Measurements from ENCODE around the gene HS3ST3B1.

Gene HS3ST3B1

DNA sequence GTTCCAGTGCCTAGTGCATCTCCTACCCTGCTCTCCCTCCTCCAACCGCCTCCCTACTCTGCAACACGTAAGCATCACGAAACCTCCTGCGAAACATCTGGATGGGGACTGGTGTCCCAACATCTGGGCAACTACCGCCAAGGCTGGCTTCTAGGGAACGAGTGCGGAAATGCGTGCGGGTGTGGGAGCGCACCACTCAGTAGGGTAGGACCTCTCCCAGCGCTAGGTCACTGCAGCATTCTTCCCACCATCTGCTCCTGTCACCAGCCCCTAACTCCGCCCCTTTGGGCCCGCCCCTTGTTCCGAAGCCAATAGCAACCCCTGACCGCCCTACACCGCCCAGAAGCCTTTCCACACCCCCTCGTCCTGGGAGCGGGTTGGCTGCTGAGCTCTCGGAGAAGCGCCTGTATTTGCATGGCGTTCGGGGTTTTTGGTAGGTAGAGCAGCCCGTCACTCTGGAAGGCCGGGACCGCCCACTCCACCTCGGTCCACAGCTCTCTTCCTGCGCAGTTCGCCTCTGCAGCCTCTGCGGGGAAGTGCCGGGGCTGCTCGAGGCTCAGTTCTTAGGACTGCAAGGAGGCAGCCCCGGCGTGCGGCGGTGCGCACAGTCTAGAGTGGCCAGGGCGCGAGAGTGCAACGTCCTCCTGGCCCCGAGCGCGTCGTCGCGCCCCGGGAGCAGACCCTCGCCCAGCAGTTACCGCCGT, at the start of gene HS3ST3B1:
Gene HS3ST3B1, plus strand, starts transcription at position 507 of the 704 bp plus-strand sequence. CDS start 438 bp downstream, outside the sequence.
- in situ Hi-C loops (cut with MboI; ENCODE audit: low sequenced_read_pairs) = loop anchor here (25.0 kb wide), 1 partner anchor 713 kb away; no protein-coding TSS in a partner anchor

DNA sequence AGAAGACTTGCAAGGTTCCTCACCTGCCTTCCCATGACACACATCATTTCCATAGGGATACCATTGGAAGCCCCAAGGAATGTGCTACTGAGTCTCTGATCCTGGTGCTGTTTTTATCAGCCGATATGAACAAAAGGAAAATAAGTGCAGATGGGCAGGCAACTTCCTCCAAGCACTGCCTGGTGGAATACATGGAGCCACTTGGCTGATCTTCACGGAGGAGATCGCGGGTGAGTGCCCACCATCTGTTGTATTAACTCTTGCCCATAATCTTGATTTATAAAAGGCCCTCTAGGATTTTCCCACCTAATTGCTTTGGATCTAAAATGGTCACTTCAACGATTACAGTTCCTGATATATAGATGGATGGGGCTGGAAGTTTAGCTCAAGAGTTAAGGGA, 39.5 kb upstream of the HS3ST3B1 start:
- in situ Hi-C loops (cut with MboI; ENCODE audit: low sequenced_read_pairs) = no loop called here

DNA sequence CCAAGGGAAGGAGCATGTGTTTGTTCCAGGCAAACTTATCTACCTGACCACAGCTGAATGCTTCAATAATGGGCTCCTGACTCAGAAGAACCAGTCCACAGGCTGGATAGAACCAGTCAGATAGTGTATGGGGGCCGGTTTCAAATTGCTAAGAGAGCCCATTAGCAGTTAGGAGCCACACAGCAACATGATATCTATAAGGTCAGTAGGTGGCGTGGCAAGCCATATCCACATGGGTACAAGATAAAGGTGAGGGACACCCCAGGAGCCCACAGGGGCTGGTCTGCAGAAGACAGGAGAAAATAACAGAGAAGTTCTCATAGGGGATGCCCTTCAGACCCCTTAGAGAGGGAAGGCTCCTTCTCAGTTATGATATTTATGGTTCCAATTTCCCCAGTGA, 32.6 kb upstream of the HS3ST3B1 start:
- in situ Hi-C loops (cut with MboI; ENCODE audit: low sequenced_read_pairs) = no loop called here

DNA sequence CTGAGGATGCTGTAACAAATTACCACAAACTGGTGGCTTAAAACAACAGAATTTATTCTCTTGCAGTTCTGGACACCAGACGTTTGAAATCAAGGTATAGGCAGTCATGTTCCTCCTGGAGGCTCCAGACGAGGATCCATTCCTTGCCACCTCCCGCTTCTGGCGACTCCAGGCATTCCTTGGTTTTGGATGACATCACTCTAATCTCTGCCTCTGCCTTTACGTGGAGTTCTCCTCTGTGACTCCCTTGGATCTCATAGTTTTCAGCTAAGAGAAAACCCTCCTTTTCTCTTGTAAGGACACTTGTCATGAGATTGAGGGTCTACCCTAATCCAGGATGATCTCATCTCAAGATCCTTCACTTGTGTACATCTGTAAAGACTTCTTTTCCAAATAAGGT, 31.4 kb upstream of the HS3ST3B1 start:
- in situ Hi-C loops (cut with MboI; ENCODE audit: low sequenced_read_pairs) = no loop called here

DNA sequence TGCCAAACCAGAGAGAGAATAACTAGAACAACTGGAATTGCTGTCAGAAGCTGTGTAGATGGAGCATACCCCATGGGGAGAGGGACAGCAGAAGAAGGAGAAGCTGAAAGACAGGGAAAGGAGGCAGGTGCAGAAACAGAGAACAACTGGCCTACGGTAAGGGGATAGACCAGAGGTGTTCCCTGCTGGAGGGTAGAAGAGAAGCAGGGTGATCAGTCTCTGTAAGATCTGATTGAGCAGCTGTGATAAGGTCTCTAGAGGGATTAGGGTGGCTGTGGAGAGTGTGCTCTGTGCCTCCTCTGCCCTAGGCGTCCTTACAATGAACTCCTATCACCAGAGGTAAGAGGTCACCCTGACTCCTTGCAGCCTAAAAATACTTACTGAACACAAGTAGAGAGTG, 30.4 kb upstream of the HS3ST3B1 start:
- in situ Hi-C loops (cut with MboI; ENCODE audit: low sequenced_read_pairs) = no loop called here

DNA sequence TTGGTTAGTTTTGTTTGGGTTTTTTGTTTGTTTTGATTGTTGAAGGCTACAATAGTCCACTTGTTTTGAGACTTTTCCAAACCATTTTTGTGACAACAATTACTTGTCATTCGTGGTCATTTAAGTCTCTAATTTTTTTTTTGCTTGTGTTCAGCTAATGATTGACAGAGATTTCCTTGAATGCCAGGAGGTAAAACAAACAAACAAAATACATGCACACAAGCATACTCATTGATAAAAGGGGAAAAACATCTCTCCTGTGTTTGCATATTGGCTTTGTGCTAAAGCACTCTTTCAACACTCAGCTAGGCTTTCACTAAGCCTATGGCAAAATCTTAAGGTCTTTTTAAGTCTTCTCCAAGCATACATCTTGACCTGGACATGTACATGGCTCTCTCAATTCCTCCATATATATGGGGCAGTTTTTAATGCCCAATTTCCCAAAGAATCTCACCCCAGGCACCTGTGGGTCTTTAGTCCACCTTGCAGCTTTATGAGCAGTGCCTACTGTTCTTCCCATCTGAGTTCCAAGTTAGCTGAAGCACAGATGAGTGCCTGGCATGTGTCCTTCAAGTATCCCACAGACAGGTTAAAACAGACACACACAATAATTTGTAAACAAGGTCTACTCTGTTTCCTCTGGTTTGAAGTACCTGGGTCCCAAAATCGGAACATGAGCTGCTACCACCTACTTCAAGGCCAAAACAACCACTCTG, 24.2 kb upstream of the HS3ST3B1 start:
- in situ Hi-C loops (cut with MboI; ENCODE audit: low sequenced_read_pairs) = no loop called here

DNA sequence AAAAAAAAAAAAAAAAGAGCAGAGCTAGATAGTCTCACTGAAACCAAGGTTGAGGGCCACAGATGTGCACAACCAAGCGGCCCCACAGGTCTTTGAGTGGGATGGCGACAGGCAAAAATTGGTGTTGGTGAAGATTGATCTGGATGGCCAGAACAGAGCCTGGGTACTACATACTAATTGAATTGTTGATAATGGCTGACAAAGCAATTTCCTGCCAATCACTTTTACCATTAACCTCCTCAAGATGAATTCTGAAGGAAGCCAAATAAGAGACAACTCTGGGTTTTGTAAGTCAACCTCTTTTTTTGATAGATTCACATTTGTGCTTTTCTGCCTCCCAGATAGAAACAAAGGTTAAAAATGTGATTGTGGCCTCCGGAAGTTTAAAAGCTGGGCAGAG, 19.4 kb upstream of the HS3ST3B1 start:
- in situ Hi-C loops (cut with MboI; ENCODE audit: low sequenced_read_pairs) = no loop called here

DNA sequence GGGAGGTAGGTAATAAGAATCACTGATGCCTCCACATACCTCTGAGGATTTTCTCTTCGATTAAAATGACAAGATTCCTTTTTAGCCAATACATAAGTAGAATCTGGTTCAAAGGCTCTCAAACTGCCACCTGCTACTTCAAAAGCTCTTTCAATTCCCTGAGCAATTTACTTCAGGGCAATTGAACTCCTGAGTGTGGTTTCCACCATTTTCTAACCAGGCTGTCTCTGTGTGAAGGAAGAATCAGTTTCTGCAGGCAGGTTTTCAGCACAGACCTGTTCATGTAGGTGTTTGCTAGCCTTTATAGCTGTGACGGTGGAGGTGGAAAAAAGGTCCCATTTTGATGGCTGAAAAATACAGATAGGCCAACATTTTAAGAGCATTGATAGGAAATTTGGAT, 18.2 kb upstream of the HS3ST3B1 start:
- in situ Hi-C loops (cut with MboI; ENCODE audit: low sequenced_read_pairs) = no loop called here

DNA sequence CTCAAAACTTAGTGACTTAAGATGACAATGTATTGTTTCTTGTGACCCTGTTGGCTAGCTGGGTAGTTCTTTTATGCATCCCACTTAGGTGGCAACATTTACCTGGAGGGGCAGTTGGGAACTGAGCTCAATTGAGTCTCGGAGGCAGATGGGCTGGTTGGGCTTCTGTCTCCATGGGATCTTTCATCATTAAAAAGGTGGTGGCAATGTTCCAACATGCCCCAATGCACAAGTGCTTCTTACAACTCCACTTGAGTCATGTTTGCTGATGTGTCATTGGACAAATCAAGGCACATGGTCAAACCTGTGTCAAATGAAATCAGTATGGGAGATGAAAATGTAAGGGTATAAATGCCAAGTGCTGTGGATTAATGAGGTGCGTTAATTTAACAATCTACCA, 11.7 kb upstream of the HS3ST3B1 start:
- in situ Hi-C loops (cut with MboI; ENCODE audit: low sequenced_read_pairs) = no loop called here

DNA sequence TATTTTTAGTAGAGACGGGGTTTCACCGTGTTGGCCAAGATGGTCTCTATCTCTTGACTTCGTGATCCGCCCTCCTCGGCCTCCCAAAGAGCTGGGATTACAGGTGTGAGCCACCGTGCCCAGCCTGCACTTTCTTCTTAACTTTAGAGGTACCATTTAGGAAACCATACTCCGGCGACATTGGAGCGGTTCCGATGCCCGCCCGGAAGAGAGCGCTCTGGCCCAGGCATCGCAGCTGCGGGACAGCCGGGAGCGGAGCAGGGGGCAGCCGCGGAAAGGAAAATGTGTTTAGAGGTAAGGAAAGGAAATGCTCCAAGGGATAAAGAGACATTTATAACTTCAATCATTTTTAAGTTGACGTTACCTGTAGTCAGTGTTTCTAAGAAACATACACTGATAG, 6.0 kb upstream of the HS3ST3B1 start:
- in situ Hi-C loops (cut with MboI; ENCODE audit: low sequenced_read_pairs) = no loop called here

DNA sequence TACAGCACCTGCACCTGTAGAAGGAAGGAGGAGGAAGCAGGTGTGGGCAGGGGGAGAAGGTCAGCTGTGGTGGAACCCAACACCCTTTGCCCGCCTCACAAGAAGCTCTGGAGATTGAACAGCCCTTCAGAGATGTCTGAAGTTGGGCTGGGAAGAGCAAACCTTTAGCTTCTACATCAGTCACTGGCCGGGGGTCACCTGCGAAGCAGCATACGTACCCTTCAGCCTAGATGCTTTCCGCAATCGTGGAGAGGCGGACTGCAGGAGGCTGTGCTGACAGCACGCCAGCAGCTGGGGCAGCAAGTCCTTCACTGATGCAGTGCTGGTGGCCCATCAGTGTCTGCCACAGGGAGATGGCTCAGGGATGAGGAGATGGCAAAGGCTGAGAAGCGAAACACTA, 5.2 kb upstream of the HS3ST3B1 start:
- in situ Hi-C loops (cut with MboI; ENCODE audit: low sequenced_read_pairs) = no loop called here

DNA sequence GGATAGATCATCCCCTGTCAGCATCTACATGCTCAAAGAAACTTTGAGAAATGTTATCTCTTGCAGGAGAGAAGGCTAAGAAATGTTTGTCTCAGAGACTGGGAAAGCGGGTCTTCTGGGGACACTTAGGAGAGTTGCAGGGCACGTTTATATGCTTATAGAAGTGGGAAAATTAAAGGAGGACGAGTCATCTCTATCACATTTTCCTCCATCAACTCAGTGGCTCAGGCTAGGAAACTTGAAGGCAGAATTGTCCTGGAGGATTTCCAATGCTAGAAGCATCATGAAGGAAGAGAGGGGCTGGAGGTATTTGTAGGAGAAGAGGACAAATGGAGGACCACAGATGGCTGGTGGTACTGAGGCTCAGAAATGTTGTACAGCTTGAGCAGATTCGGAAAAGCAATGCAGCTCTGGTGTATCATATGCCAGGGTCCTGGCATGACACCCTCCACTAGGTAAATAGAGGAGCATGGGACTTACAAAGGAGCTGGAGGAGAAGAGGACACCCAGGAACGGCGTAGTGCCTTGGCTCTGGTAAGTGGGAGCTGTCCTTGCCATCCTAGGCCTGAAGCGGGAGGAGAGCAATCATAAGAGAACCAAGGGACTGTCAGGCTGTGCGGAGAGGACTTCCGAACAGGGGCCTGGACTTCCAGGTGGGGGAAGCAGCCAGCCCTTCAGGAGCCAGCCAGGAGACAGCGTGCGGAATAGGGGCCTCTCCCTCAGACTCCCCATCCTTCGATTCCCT, 4.5 kb upstream of the HS3ST3B1 start:
- in situ Hi-C loops (cut with MboI; ENCODE audit: low sequenced_read_pairs) = no loop called here

DNA sequence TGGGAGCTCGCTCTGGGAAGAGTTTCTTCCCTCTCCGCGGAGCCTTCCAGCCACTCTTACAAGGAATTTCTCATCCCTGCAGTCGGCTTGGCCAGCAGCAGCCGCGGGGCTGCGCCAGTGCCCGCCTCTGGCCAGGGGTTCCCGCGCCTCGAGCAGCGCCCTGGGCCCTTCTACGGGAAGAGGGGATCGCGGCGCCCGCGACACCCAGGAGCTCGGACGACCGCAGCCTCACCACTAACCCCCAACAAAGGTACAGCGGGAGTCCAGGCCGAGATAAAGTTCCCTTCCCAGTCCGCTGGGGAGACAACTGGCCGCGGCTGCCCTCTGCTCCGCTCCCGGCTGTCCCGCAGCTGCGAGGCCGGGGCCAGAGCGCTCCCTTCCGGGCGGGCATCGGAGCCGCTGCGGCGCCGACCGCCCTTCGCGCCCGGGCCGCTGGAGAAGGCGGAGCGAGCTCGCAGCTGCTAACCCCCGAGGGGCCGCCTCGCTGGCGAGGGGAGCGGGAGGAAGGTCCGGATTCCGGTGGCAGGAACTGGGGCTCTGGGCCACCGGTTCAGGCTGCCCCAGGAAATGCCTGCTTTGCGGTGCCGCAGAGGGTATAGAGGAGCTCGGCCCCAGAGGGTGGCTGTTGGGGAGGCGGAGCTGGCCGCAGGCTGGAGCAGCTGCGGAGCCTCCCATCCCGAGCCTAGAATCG, 3.6 kb upstream of the HS3ST3B1 start:
- in situ Hi-C loops (cut with MboI; ENCODE audit: low sequenced_read_pairs) = no loop called here

DNA sequence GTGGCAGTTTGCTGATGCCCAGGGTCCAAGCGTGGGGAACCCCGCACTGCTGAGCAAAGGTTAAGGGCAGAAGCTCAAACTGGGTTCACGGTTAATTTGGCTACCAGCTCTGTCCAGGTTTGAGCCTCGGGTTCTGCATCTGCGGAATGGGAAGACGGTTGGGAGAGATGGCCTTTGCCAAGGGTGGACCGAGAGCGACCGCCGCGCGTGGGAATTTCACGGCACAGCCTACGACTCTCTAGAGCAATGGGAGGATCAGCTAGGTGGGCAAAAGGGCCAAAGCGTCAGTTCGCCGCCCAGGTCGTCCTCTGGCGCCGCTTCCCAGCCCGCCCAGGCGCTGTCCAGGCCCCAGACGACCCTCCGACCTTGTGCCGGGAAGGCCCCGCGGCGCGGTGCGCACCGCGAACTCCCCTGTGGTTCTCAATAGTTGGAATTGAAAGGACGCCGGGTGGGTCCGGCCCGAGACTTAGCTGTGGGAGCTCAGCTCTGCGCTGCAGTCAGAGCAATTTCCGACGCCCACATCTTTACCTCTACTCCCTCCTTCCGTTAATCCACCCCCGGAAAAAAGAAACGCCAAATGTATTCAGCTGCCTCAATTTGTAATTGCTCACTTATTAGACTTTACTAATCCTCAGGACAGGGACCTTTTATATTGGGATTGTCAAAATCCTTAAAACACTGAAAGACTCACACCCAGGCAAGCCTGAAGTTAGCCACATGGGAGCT, 2.5 kb upstream of the HS3ST3B1 start:
- in situ Hi-C loops (cut with MboI; ENCODE audit: low sequenced_read_pairs) = no loop called here

DNA sequence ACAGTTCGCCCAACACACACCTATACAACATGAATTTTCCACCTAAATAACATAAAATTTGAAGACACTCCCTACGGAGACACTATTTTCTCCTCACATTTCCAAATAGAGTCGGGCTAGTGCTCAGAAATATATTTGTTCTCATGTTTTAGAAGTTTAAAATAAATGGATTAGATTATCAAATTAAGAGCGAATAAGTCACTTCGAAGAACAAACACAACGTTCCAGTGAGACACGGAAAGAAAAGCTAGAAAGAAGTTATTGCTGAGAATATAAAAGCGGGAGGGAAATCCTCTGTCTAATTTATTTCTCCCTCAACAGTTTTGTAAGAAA, 2.0 kb upstream of the HS3ST3B1 start:
- in situ Hi-C loops (cut with MboI; ENCODE audit: low sequenced_read_pairs) = no loop called here

DNA sequence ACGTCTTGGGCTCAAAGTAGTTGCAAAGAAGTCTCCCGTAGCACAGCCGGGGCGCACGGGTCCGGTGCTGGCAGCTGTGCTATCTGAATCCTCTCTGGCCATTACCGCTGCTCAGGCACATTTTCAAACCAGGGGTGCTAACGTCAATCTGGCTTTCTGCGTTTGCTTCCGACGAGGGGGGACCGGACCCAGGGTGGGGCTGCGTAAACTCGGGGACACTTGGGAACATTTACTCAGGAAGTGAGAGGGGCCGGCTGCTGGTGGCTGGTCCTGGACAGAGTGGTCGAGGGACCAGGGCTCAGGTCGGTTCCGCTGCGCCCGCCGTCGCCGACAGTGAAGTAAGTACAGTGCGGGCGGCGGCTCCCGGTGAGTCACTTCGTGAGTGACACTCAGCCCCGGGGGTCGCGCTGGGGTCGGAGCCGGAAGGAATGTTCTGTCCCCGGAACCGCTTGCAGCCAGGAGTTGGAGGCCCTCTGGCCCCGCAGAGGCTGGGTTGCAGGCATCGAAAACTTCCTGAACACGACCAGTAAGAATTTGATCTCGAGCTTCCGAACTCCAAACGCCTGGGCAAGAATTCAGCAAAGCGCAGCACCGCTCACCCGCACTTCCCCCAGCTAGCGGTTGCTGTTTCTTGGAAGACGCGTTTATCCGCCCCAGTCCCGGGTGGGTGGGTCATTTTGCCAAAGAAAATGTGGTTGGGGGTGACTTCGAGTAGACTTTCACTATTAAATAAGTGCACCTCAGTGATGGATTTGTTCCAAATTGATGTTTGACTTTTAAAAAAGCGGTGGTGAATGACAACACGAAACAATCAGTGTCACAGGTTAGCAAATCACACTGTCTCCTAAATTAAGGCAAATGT, 1.4 kb upstream of the HS3ST3B1 start:
- in situ Hi-C loops (cut with MboI; ENCODE audit: low sequenced_read_pairs) = loop anchor here (25.0 kb wide), 1 partner anchor 712 kb away; no protein-coding TSS in a partner anchor

DNA sequence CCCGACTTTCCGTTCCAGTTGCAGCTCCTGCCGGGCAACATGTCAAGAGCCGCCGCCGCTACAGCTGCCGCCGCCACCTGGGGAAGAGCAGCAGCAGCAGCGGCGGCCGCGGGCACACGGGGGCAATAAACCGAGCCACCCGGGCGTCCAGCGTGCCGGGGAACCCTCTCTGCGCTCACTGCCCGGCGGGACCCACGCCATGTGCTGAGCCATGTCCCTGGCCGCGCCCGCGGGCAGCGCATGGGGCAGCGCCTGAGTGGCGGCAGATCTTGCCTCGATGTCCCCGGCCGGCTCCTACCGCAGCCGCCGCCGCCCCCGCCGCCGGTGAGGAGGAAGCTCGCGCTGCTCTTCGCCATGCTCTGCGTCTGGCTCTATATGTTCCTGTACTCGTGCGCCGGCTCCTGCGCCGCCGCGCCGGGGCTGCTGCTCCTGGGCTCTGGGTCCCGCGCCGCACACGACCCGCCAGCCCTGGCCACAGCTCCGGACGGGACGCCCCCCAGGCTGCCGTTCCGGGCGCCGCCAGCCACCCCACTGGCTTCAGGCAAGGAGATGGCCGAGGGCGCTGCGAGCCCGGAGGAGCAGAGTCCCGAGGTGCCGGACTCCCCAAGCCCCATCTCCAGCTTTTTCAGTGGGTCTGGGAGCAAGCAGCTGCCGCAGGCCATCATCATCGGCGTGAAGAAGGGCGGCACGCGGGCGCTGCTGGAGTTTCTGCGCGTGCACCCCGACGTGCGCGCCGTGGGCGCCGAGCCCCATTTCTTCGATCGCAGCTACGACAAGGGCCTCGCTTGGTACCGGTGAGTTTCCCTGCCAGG, 604 bp downstream of the HS3ST3B1 start:
- in situ Hi-C loops (cut with MboI; ENCODE audit: low sequenced_read_pairs) = loop anchor here (25.0 kb wide), 1 partner anchor 714 kb away; no protein-coding TSS in a partner anchor

DNA sequence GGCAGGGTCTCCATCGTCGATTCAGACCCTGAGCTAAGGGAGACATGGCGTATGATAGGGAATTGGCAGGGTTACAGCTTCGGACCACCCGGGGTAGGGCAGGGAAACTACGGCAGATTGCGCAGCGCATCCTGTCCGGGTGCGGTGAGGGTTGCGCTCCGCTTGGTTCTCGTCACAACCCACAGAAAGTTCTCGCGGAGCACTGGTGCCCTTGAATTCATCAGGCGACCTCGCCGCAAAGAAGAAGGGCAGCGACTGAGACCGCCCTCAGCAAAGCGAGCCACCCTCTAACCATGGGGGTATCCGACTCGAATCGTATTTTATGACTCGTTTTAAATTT, 1.2 kb downstream of the HS3ST3B1 start:
- in situ Hi-C loops (cut with MboI; ENCODE audit: low sequenced_read_pairs) = loop anchor here (25.0 kb wide), 1 partner anchor 715 kb away; no protein-coding TSS in a partner anchor
